ENCODE measurements around the gene USB1.

- no peak for TF ChIP-seq CTCF (conservative IDR thresholded peaks at IDR 0.05; ENCODE audit: low read depth in 2 of 2)
- no peak for TF ChIP-seq EZH2phosphoT487 (IDR thresholded peaks at IDR 0.05; ENCODE audit: unreplicated experiment)
- TF ChIP-seq ZNF331 (CRISPR knock-in tag; IDR thresholded peaks at IDR 0.05; ENCODE audit: low read depth), result no peak
- TF ChIP-seq POLR2AphosphoS5 (IDR thresholded peaks at IDR 0.05; ENCODE audit: low read depth), result no peak
- TF ChIP-seq EZH2 (IDR thresholded peaks at IDR 0.05; ENCODE audit: low read depth, unreplicated experiment), result no peak
- TF ChIP-seq, protein P1, sequence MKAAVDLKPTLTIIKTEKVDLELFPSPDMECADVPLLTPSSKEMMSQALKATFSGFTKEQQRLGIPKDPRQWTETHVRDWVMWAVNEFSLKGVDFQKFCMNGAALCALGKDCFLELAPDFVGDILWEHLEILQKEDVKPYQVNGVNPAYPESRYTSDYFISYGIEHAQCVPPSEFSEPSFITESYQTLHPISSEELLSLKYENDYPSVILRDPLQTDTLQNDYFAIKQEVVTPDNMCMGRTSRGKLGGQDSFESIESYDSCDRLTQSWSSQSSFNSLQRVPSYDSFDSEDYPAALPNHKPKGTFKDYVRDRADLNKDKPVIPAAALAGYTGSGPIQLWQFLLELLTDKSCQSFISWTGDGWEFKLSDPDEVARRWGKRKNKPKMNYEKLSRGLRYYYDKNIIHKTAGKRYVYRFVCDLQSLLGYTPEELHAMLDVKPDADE (IDR thresholded peaks at IDR 0.05), result no peak
- TF ChIP-seq, protein P2, sequence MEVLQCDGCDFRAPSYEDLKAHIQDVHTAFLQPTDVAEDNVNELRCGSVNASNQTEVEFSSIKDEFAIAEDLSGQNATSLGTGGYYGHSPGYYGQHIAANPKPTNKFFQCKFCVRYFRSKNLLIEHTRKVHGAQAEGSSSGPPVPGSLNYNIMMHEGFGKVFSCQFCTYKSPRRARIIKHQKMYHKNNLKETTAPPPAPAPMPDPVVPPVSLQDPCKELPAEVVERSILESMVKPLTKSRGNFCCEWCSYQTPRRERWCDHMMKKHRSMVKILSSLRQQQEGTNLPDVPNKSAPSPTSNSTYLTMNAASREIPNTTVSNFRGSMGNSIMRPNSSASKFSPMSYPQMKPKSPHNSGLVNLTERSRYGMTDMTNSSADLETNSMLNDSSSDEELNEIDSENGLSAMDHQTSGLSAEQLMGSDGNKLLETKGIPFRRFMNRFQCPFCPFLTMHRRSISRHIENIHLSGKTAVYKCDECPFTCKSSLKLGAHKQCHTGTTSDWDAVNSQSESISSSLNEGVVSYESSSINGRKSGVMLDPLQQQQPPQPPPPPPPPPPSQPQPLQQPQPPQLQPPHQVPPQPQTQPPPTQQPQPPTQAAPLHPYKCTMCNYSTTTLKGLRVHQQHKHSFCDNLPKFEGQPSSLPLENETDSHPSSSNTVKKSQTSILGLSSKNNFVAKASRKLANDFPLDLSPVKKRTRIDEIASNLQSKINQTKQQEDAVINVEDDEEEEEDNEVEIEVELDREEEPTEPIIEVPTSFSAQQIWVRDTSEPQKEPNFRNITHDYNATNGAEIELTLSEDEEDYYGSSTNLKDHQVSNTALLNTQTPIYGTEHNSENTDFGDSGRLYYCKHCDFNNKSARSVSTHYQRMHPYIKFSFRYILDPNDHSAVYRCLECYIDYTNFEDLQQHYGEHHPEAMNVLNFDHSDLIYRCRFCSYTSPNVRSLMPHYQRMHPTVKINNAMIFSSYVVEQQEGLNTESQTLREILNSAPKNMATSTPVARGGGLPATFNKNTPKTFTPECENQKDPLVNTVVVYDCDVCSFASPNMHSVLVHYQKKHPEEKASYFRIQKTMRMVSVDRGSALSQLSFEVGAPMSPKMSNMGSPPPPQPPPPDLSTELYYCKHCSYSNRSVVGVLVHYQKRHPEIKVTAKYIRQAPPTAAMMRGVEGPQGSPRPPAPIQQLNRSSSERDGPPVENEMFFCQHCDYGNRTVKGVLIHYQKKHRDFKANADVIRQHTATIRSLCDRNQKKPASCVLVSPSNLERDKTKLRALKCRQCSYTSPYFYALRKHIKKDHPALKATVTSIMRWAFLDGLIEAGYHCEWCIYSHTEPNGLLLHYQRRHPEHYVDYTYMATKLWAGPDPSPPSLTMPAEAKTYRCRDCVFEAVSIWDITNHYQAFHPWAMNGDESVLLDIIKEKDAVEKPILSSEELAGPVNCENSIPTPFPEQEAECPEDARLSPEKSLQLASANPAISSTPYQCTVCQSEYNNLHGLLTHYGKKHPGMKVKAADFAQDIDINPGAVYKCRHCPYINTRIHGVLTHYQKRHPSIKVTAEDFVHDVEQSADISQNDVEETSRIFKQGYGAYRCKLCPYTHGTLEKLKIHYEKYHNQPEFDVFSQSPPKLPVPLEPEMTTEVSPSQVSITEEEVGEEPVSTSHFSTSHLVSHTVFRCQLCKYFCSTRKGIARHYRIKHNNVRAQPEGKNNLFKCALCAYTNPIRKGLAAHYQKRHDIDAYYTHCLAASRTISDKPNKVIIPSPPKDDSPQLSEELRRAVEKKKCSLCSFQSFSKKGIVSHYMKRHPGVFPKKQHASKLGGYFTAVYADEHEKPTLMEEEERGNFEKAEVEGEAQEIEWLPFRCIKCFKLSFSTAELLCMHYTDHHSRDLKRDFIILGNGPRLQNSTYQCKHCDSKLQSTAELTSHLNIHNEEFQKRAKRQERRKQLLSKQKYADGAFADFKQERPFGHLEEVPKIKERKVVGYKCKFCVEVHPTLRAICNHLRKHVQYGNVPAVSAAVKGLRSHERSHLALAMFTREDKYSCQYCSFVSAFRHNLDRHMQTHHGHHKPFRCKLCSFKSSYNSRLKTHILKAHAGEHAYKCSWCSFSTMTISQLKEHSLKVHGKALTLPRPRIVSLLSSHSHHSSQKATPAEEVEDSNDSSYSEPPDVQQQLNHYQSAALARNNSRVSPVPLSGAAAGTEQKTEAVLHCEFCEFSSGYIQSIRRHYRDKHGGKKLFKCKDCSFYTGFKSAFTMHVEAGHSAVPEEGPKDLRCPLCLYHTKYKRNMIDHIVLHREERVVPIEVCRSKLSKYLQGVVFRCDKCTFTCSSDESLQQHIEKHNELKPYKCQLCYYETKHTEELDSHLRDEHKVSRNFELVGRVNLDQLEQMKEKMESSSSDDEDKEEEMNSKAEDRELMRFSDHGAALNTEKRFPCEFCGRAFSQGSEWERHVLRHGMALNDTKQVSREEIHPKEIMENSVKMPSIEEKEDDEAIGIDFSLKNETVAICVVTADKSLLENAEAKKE (CRISPR knock-in tag; IDR thresholded peaks at IDR 0.05), result no peak
- no peak for TF ChIP-seq REST (IDR thresholded peaks at IDR 0.05; ENCODE audit: unreplicated experiment)
- TF ChIP-seq JUNB (IDR thresholded peaks at IDR 0.05; ENCODE audit: unreplicated experiment), result no peak
- no peak for TF ChIP-seq STAT1 (IDR thresholded peaks at IDR 0.05; ENCODE audit: unreplicated experiment)
- no peak for TF ChIP-seq CREB1 (CRISPR knock-in tag; IDR thresholded peaks at IDR 0.05; ENCODE audit: low read depth)
- no peak for TF ChIP-seq ZNF114 (CRISPR knock-in tag; IDR thresholded peaks at IDR 0.05)
- TF ChIP-seq NANOG (IDR thresholded peaks at IDR 0.05; ENCODE audit: borderline replicate concordance), result no peak
These were observed 30.9 kb upstream of the USB1 start for GRCh38 chr16:57970319-57970718.

All from GM23338 (cell line).